SK-N-MC (cell line): ENCODE results near the gene BDKRB1.

Source experiments
- EZH2 ChIP-seq: fragments of 200-600 bp; sonication (generic); IDR thresholded peaks from one replicate; pipeline ENCODE4 v1.6.1; 2017; ENCODE audit warnings: antibody characterized with exemption
- FOXP2 ChIP-seq: optimal IDR thresholded peaks from 2 replicates; pipeline ENCODE3; 2011; ENCODE audit warnings: mild to moderate bottlenecking, moderate library complexity; ENCODE audit not compliant: insufficient read depth; ENCODE audit errors: extremely low read length, control extremely low read depth
- POLR2AphosphoS5 ChIP-seq: IDR thresholded peaks from 2 replicates; pipeline ENCODE4 v1.6.1; 2012; ENCODE audit warnings: mild to moderate bottlenecking, low read depth, low read length, borderline replicate concordance

DNA sequence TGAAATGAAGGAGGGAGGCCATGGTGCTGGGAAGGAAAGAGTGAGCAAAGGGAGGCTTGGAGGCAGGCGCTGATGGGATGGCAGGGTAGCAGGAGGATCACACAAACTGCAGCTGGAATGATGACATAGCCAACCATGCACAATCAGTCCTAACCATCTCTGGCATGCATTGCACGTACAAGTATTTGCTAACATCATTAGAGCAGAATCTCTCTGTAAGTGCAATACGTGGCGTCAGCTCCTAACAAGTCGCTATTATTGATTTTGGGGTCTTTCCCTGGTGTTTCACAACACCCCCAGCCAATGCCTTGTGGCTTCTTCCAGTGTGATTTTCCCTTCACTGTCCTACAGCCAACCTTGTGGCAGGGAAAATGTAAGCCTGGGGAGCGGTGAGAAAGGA lies 18.5 kb downstream of the BDKRB1 start:
- TF ChIP-seq EZH2 (no peak), POLR2AphosphoS5 (no peak), FOXP2 (no peak)
